Measurements from ENCODE around the gene SFMBT2. TPM values are rescaled to one million over a fixed set of nuclear protein-coding genes. Genes with fewer than 3 reads are reported as not detected.

SFMBT2 gene
- total and polyA plus RNA-seq, 2 donors, result 5.0 to 30.9 TPM

DNA sequence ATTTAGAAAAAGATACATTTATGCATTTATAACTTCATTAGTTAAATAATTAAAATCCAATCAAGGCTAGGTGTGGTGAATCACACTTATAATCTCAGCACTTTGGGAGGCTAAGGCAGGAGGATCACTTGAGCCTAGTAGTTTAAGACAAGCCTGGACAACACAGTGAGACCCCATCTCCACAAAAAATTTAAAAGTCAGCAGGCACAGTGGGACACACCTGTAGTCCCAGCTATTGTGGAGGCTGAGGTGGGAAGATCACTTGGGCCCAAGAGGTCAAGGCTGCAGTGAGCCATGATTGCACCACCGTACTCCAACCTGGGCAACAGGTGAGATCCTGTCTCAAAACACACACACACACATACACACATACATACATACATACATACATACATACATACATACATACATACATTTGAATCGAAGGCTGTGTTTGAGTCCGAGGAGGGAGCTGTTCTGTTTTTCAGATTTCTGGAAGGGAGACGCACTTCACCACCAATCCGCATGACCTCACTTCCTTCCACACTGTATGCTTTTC lies 30.1 kb downstream of the SFMBT2 start:
- H3K36me3 ChIP-seq (ENCODE audit: insufficient read depth), result no peaks in the 10 kb centered on the region
- no peak overlapping the region for H3K4me3 ChIP-seq (ENCODE audit: low read depth, low read length)
- whole genome bisulfite sequencing, result 93% methylated on average over 5 of the region's 5 CpGs
- H3K4me1 ChIP-seq (ENCODE audit: insufficient read depth), result no peaks in the 10 kb centered on the region
- H3K27ac ChIP-seq (ENCODE audit: low read depth), result no peak overlapping the region
- DNase-seq (ENCODE audit: extremely low spot score), result no peak

- Histone ChIP-seq H3K36me3 (ENCODE audit: insufficient read depth) (no peaks in the 10 kb centered on the region), H3K27ac (ENCODE audit: low read depth) (no peak overlapping the region), H3K4me1 (ENCODE audit: insufficient read depth) (no peaks in the 10 kb centered on the region), H3K4me3 (ENCODE audit: low read depth, low read length) (no peak overlapping the region)
- DNase-seq (ENCODE audit: extremely low spot score), result no peak
- WGBS, result 93% methylated on average over 8 of the region's 8 CpGs
Measured at GRCh38 chr10:7378602-7379403, 32.0 kb downstream of the SFMBT2 start.

DNA sequence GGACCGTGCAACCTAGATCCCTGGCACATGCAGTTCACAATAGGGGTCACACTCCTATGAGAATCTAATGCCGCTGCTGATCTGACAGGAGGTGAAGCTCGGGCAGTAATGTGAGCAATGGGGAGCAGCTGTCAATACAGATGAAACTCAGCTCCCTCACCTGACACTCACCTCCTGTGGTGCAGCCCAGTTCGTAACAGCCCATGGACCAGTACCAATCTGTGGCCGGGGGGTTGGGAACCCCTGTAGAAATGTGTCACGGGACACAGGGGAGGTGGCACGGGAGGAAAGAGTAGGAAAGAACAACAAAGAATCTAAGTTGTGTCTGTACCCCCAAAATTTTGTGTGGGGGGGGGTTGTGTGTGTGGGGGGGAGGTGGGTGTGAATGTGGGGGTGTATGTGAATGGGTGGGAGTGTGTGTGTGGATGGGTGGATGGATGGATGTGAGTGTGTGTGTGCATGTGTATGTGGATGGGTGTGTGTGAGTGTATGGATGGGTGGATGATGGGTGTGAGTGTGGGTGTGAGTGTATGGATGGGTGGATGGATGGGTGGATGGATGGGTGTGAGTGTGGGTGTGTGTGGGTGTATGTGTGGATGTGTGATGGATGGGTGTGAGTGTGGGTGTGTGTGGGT lies 33.1 kb downstream of the SFMBT2 start:
- no peak for DNase-seq (ENCODE audit: extremely low spot score)
- no peaks in the 10 kb centered on the region for H3K4me1 ChIP-seq (ENCODE audit: insufficient read depth)
- no peaks in the 10 kb centered on the region for H3K36me3 ChIP-seq (ENCODE audit: insufficient read depth)
- H3K27ac ChIP-seq (ENCODE audit: low read depth), result no peak overlapping the region
- 97% methylated on average over 7 of the region's 7 CpGs for WGBS
- no peak overlapping the region for H3K4me3 ChIP-seq (ENCODE audit: low read depth, low read length)

GRCh38 chr10:7374795-7375194 lies 36.0 kb downstream of the SFMBT2 start:
- Histone ChIP-seq H3K4me1 (ENCODE audit: insufficient read depth) (no peaks in the 10 kb centered on the region), H3K36me3 (ENCODE audit: insufficient read depth) (no peaks in the 10 kb centered on the region), H3K4me3 (ENCODE audit: low read depth, low read length) (no peak overlapping the region), H3K27ac (ENCODE audit: low read depth) (no peak overlapping the region)
- DNase-seq (ENCODE audit: extremely low spot score), result peak; percentile 51
- 56% methylated on average over 5 of the region's 5 CpGs for WGBS

DNA sequence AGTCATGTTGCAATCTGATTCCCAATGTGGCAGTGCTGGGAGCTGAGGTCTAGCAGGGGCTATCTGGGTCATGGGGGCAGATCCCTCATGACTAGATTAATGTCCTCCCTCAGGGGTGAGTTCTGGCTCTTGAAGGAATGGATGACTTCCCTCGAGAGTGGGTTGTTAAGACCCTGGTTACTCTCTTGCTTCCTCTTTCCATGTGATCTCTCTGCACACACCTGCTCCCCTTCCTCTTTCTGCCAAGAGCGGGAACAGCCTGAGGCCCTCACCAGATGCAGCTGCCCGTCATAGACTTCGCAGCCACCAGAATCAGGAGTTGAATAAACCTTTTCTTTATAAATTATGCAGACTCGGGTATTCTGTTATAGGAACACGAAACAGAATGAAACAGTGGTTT lies 37.8 kb downstream of the SFMBT2 start:
- WGBS, result 93% methylated on average over 6 of the region's 6 CpGs
- no peak overlapping the region for H3K27ac ChIP-seq (ENCODE audit: low read depth)
- no peak overlapping the region for H3K4me3 ChIP-seq (ENCODE audit: low read depth, low read length)
- H3K4me1 ChIP-seq (ENCODE audit: insufficient read depth), result no peaks in the 10 kb centered on the region
- H3K36me3 ChIP-seq (ENCODE audit: insufficient read depth), result no peaks in the 10 kb centered on the region
- no peak for DNase-seq (ENCODE audit: extremely low spot score)

- Histone ChIP-seq H3K4me1 (ENCODE audit: insufficient read depth) (no peaks in the 10 kb centered on the region), H3K27ac (ENCODE audit: low read depth) (no peak overlapping the region), H3K4me3 (ENCODE audit: low read depth, low read length) (no peak overlapping the region), H3K36me3 (ENCODE audit: insufficient read depth) (no peaks in the 10 kb centered on the region)
- 87% methylated on average over 8 of the region's 8 CpGs for WGBS
- DNase-seq (ENCODE audit: extremely low spot score), result no peak
Measured at GRCh38 chr10:7372504-7372903, 38.3 kb downstream of the SFMBT2 start.

DNA sequence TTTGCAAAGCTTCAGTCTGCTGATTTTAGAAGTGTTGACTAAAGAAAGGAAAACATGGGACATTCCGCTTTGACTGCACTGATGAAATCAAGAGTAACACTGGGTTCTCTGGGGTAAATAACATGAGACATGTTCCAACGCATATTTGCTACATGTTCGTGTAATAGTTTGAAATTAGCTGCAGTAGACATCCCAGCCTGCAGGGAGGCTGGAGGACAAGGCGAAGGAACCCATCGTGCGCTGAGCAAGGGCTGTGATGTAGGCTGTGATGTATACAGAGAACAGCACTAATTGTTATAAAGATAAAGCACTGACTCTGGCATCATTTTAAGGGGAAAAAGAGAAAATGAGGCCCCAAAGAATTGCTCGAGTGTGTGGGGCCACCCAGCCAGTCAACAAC lies 40.3 kb downstream of the SFMBT2 start:
- Histone ChIP-seq H3K4me1 (ENCODE audit: insufficient read depth) (no peaks in the 10 kb centered on the region), H3K4me3 (ENCODE audit: low read depth, low read length) (no peak overlapping the region), H3K36me3 (ENCODE audit: insufficient read depth) (peaks cover under 1% of the 10 kb centered on the region), H3K27ac (ENCODE audit: low read depth) (no peak overlapping the region)
- no peak for DNase-seq (ENCODE audit: extremely low spot score)
- WGBS, result 91% methylated on average over 7 of the region's 7 CpGs

DNA sequence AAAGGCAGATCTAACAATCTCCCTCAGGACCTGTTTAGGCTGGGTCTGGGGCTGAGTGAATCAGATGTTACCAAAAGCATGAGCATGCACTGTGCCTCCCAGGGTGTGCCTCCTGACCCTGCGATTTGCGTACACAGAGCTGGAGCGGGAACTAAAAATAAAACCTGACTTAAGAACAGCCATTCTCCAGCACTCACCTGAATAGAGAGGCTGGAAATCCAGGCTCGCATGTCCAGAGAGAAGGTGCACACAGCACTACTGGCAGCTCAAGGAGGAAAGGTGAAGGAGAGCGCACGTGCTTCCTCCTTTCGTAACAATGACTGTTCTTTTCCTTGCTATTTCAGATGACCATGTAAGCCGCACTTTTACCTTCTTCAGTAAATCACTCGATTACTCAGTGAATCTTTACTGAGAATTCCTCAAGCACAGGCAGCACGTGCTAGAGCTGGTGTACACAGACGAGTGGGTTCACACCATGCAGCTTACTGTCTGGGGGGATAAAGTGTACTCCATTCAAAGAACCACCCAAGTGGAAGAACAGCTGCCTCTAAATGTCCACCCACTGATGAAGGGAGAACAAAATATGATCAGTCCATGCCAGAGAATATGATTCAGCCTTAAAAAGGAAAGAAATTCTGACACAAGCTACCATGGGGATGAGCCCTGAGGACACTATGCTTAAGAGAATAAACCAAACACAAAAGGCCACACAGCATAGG lies 45.6 kb downstream of the SFMBT2 start:
- no peak overlapping the region for H3K4me3 ChIP-seq (ENCODE audit: low read depth, low read length)
- no peaks in the 10 kb centered on the region for H3K4me1 ChIP-seq (ENCODE audit: insufficient read depth)
- WGBS, result 82% methylated on average over 11 of the region's 11 CpGs
- DNase-seq (ENCODE audit: extremely low spot score), result no peak
- H3K27ac ChIP-seq (ENCODE audit: low read depth), result no peak overlapping the region
- peaks cover 9% of the 10 kb centered on the region for H3K36me3 ChIP-seq (ENCODE audit: insufficient read depth)

GRCh38 chr10:7364474-7364873 lies 46.4 kb downstream of the SFMBT2 start:
- Histone ChIP-seq H3K27ac (ENCODE audit: low read depth) (no peak overlapping the region), H3K4me1 (ENCODE audit: insufficient read depth) (no peaks in the 10 kb centered on the region), H3K4me3 (ENCODE audit: low read depth, low read length) (no peak overlapping the region), H3K36me3 (ENCODE audit: insufficient read depth) (peaks cover 9% of the 10 kb centered on the region)
- WGBS, result 81% methylated on average over 6 of the region's 6 CpGs
- no peak for DNase-seq (ENCODE audit: extremely low spot score)

DNA sequence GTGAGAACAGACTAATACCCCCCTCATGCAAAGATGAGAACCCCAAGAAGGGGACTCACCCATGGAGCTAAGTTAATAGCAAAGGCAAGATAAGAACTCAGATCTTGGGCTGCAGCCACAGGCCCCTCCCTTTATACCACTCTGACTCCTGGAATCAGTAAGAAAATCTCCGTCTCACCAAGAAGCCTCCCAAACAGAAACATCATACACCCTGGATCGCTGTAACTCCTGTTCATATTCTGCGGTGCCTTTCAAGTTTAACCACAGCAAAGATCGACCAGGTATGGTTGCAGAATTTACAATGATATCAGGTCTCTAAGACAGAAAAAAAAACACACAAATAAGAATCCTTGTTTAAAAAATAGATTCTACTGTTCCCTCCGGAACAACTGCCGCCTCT lies 47.1 kb downstream of the SFMBT2 start:
- Histone ChIP-seq H3K4me3 (ENCODE audit: low read depth, low read length) (no peak overlapping the region), H3K27ac (ENCODE audit: low read depth) (no peak overlapping the region), H3K4me1 (ENCODE audit: insufficient read depth) (no peaks in the 10 kb centered on the region), H3K36me3 (ENCODE audit: insufficient read depth) (peaks cover 9% of the 10 kb centered on the region)
- no peak for DNase-seq (ENCODE audit: extremely low spot score)
- WGBS, result 96% methylated on average over 6 of the region's 6 CpGs

DNA sequence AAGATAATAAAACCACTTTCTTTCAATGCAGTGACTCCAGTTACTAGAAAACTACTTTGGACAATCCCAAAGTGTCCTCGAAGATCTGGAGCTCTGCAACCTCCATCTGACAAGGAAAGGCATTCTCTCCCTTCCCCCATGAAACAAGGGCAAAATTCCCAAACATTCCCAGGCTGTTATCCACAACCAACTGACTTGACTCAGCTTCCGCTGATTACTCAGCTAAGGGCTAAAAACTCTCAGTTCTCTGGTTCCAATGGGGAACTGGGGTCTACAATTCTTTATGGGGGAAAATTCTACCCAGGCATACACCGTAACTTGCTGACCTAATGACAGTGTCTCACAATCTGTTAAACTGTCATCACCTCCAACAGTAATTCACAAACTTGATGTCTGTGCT lies 48.4 kb downstream of the SFMBT2 start:
- WGBS, result 93% methylated on average over 3 of the region's 3 CpGs
- H3K27ac ChIP-seq (ENCODE audit: low read depth), result no peak overlapping the region
- H3K36me3 ChIP-seq (ENCODE audit: insufficient read depth), result peaks cover 9% of the 10 kb centered on the region
- H3K4me1 ChIP-seq (ENCODE audit: insufficient read depth), result no peaks in the 10 kb centered on the region
- H3K4me3 ChIP-seq (ENCODE audit: low read depth, low read length), result no peak overlapping the region
- DNase-seq (ENCODE audit: extremely low spot score), result no peak

DNA sequence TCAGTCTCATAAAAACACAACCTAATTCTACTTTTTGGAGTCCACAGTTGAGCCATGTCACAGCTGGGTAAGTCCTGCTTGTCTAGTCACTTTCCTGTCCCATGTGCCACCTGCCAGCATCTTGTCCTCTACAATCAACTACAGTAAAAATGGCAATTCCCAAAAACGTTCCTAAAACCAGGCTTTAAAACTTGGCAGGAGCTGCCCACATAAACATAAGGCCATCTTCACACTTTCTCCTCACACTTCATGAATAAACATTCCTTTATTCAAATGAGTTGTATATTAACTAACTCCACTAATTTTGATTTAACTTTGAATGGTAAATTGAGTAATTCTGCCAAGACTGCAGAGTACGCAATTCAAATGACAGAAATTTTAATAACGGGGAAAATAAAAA lies 49.5 kb downstream of the SFMBT2 start:
- Histone ChIP-seq H3K36me3 (ENCODE audit: insufficient read depth) (peaks cover 9% of the 10 kb centered on the region), H3K4me1 (ENCODE audit: insufficient read depth) (no peaks in the 10 kb centered on the region), H3K4me3 (ENCODE audit: low read depth, low read length) (no peak overlapping the region), H3K27ac (ENCODE audit: low read depth) (no peak overlapping the region)
- DNase-seq (ENCODE audit: extremely low spot score), result no peak
- WGBS, result 84% methylated on average over 3 of the region's 3 CpGs

DNA sequence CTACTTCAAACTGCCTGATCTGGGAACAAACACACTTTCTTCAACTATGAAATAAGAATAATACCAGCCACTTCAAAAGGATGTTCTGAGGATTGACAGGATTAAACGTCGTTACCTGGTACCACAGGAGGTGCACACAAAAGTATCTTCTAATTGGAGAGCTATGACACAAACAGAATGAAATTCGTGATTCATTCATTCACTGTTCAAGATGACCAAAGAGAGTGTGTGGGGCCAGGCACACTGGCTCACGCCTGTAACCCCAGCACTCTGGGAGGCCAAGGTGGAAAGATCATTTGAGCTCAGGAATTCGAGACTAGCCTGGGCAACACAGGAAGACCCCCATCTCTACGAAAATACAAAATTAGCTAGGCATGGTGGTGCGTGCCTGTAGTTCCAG lies 50.9 kb downstream of the SFMBT2 start:
- Histone ChIP-seq H3K36me3 (ENCODE audit: insufficient read depth) (peaks cover 3% of the 10 kb centered on the region), H3K4me3 (ENCODE audit: low read depth, low read length) (no peak overlapping the region), H3K4me1 (ENCODE audit: insufficient read depth) (no peaks in the 10 kb centered on the region), H3K27ac (ENCODE audit: low read depth) (no peak overlapping the region)
- no peak for DNase-seq (ENCODE audit: extremely low spot score)
- WGBS, result 87% methylated on average over 7 of the region's 7 CpGs

- no peaks in the 10 kb centered on the region for H3K4me1 ChIP-seq (ENCODE audit: insufficient read depth)
- WGBS, result 79% methylated on average over 7 of the region's 7 CpGs
- H3K27ac ChIP-seq (ENCODE audit: low read depth), result no peak overlapping the region
- DNase-seq (ENCODE audit: extremely low spot score), result no peak
- no peaks in the 10 kb centered on the region for H3K36me3 ChIP-seq (ENCODE audit: insufficient read depth)
- no peak overlapping the region for H3K4me3 ChIP-seq (ENCODE audit: low read depth, low read length)
Measured at GRCh38 chr10:7359356-7359755, 51.5 kb downstream of the SFMBT2 start.
